Measurements from ENCODE around the gene HBS1L.

HBS1L gene

GRCh38 chr6:135048915-135049314 is 5.7 kb downstream of the HBS1L start:
- ChIA-PET CTCF (no interaction called here), POLR2A (no interaction called here)
- peaks cover 8 to 34% of the 10 kb centered on the region in 2 experiments for H3K36me3 ChIP-seq (ENCODE audit: control insufficient read depth in 2 of 2, insufficient read depth in 1 of 2, low read length in 2 of 2)
- H3K27ac ChIP-seq (ENCODE audit: extremely low read depth, low read depth, low read length): no peak overlapping the region
- TF ChIP-seq ZNF10 (tag by site-specific recombination; IDR thresholded peaks at IDR 0.05) (no peak), ZNF596 (tag by site-specific recombination; IDR thresholded peaks at IDR 0.05) (no peak), ELK4 (IDR thresholded peaks at IDR 0.05; ENCODE audit: borderline replicate concordance, low read depth, low read length) (no peak), ZNF19 (tag by site-specific recombination; IDR thresholded peaks at IDR 0.05; ENCODE audit: low read depth) (no peak), ZNF335 (tag by site-specific recombination; conservative IDR thresholded peaks at IDR 0.05) (no peak), ZNF585B (tag by site-specific recombination; IDR thresholded peaks at IDR 0.05) (no peak), ZNF394 (tag by site-specific recombination; IDR thresholded peaks at IDR 0.05; ENCODE audit: borderline replicate concordance) (no peak), FEZF1 (tag by site-specific recombination; IDR thresholded peaks at IDR 0.05) (no peak), ZBTB26 (tag by site-specific recombination; optimal IDR thresholded peaks at IDR 0.05) (no peak), ZNF747 (tag by site-specific recombination; IDR thresholded peaks at IDR 0.05) (no peak), ZBTB21 (tag by site-specific recombination; IDR thresholded peaks at IDR 0.05) (no peak), SP3 (tag by site-specific recombination; IDR thresholded peaks at IDR 0.05) (no peak)
- no peak overlapping the region for H3K4me3 ChIP-seq (ENCODE audit: low read depth, low read length)
- peaks cover 5% of the 10 kb centered on the region; the same call in 1 of the 2 replicates for H3K4me1 ChIP-seq (ENCODE audit: control insufficient read depth, insufficient read depth, low read length)
- H3K9me3 ChIP-seq (ENCODE audit: control insufficient read depth, insufficient read depth, low read depth, low read length): no peaks in the 10 kb centered on the region

- TF ChIP-seq ZNF548 (tag by site-specific recombination; IDR thresholded peaks at IDR 0.05) (no peak), ZNF121 (tag by site-specific recombination; IDR thresholded peaks at IDR 0.05) (no peak), ZNF501 (tag by site-specific recombination; IDR thresholded peaks at IDR 0.05) (no peak), BCL6B (tag by site-specific recombination; IDR thresholded peaks at IDR 0.05) (no peak), ZNF555 (tag by site-specific recombination; conservative IDR thresholded peaks at IDR 0.05) (no peak), ZNF747 (tag by site-specific recombination; IDR thresholded peaks at IDR 0.05) (no peak), ZNF221 (tag by site-specific recombination; IDR thresholded peaks at IDR 0.05; ENCODE audit: borderline replicate concordance) (no peak), HIC1 (tag by site-specific recombination; IDR thresholded peaks at IDR 0.05) (no peak), ZBTB1 (tag by site-specific recombination; IDR thresholded peaks at IDR 0.05) (no peak)
- no peak overlapping the region for H3K27ac ChIP-seq (ENCODE audit: extremely low read depth, low read depth, low read length)
- ChIA-PET POLR2A (no interaction called here), CTCF (interaction anchor here (1.8 kb wide), 1 partner anchor 97 kb away, joined by 5 read pairs; no protein-coding TSS in a partner anchor)
- peaks cover 8 to 34% of the 10 kb centered on the region in 2 experiments for H3K36me3 ChIP-seq (ENCODE audit: control insufficient read depth in 2 of 2, insufficient read depth in 1 of 2, low read length in 2 of 2)
- H3K4me3 ChIP-seq (ENCODE audit: low read depth, low read length): no peak overlapping the region
- no peaks in the 10 kb centered on the region for H3K9me3 ChIP-seq (ENCODE audit: control insufficient read depth, insufficient read depth, low read depth, low read length)
- H3K4me1 ChIP-seq (ENCODE audit: control insufficient read depth, insufficient read depth, low read length): no peaks in the 10 kb centered on the region
Measured at GRCh38 chr6:135047336-135047735, 7.3 kb downstream of the HBS1L start.
